ENCODE measurements around the gene REPIN1. TPM values are rescaled to one million over a fixed set of nuclear protein-coding genes. Genes with fewer than 3 reads are reported as not detected.

Gene REPIN1
- total and polyA plus RNA-seq, 9 of the 15 experiments (the other 6 are each of a cell fraction or from before 2014, with no cell fraction given), result 8.1 to 283 (median 94.3) TPM

DNA sequence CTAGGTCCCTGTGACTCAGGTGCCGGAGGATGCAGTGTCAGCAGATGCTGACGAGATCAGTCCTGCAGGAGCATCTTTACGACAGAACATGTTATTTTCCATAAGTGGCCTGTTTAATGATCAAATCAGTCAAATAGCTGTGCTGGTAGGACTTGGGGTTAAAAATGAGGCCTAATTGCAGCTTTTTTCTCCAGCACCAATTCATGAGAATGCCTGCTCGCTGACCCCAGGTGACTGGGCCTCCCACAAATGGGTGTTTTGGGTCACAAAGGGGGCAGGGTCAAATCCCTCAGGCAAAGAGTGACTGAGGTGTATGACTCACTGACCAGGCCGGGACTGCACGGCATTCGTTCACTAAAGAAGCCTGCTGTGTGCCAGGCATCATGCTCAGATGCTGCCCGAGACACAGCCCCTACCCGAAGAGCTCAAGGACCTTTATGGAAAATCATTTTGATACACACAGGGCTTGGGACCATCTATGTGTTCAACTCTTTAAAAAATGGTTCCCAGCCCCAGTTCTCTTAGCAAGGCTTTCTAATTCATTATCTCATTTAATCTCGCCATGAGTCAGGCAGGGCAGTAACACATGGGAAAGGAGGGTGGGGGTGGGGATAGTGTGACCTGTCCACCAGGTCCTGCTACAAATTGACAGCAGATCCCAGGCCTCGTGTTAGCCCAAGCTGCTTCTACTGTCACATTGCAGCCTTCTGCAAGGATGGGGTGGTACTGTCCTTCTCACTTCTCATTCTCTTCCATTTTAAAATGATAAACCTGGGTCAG, 31.6 kb downstream of the REPIN1 start (continued):
- TF ChIP-seq CHD7 (IDR thresholded peaks at IDR 0.05; ENCODE audit: low read depth, low read length), result no peak
- TF ChIP-seq KDM4B (IDR thresholded peaks at IDR 0.05; ENCODE audit: borderline replicate concordance in 2 of 2, low read depth in 1 of 2), result no peak
- TF ChIP-seq IRF2 (CRISPR knock-in tag; IDR thresholded peaks at IDR 0.05), result no peak
- peak; percentile 19 to 71; a peak in 3 of 4 replicates for TF ChIP-seq TRIM24 (IDR thresholded peaks at IDR 0.05)
- TF ChIP-seq, protein P1, sequence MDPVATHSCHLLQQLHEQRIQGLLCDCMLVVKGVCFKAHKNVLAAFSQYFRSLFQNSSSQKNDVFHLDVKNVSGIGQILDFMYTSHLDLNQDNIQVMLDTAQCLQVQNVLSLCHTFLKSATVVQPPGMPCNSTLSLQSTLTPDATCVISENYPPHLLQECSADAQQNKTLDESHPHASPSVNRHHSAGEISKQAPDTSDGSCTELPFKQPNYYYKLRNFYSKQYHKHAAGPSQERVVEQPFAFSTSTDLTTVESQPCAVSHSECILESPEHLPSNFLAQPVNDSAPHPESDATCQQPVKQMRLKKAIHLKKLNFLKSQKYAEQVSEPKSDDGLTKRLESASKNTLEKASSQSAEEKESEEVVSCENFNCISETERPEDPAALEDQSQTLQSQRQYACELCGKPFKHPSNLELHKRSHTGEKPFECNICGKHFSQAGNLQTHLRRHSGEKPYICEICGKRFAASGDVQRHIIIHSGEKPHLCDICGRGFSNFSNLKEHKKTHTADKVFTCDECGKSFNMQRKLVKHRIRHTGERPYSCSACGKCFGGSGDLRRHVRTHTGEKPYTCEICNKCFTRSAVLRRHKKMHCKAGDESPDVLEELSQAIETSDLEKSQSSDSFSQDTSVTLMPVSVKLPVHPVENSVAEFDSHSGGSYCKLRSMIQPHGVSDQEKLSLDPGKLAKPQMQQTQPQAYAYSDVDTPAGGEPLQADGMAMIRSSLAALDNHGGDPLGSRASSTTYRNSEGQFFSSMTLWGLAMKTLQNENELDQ (CRISPR knock-in tag; IDR thresholded peaks at IDR 0.05; ENCODE audit: borderline replicate concordance), result no peak
- no peak for TF ChIP-seq POLR3G (IDR thresholded peaks at IDR 0.05; ENCODE audit: extremely low read depth, insufficient read length, insufficient replicate concordance)
- peak; percentile 70 for TF ChIP-seq EP300 (IDR thresholded peaks at IDR 0.05; ENCODE audit: low read length)
- TF ChIP-seq RAD51 (IDR thresholded peaks at IDR 0.05; ENCODE audit: borderline replicate concordance, low read depth), result 0 out of 2 replicates have a peak, but pooled peaks have one; percentile 29
- TF ChIP-seq, protein P2, sequence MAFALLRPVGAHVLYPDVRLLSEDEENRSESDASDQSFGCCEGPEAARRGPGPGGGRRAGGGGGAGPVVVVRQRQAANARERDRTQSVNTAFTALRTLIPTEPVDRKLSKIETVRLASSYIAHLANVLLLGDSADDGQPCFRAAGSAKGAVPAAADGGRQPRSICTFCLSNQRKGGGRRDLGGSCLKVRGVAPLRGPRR (CRISPR knock-in tag; IDR thresholded peaks at IDR 0.05), result no peak
- no peak for TF ChIP-seq TAF15 (IDR thresholded peaks at IDR 0.05; ENCODE audit: low read depth, low read length)
- 0 out of 2 replicates have a peak, but pooled peaks have one; percentile 15 for TF ChIP-seq ZNF431 (CRISPR knock-in tag; IDR thresholded peaks at IDR 0.05)
- no peak for TF ChIP-seq ZNF830 (CRISPR knock-in tag; IDR thresholded peaks at IDR 0.05)
- TF ChIP-seq ZNF561 (CRISPR knock-in tag; conservative IDR thresholded peaks at IDR 0.05), result no peak

Measured in K562 (cell line).